Jurkat, Clone E6-1 (cell line): ENCODE data around the gene CHP2. TPM values are rescaled to one million over a fixed set of nuclear protein-coding genes. Genes with fewer than 3 reads are reported as not detected.
"Not testable (repeated sequence)": the region's sequence is repeated elsewhere in the genome, so short reads cannot be mapped to it uniquely, and the experiment has no call there.

Experiments used
- DNase-seq: peaks from one replicate; pipeline ENCODE4 v3.0.0-alpha.2; 2011; ENCODE audit warnings: low read depth, low spot score
- H3K4me3 ChIP-seq: 2 replicates; pipeline ENCODE4 v1.5.1; 2011; ENCODE audit warnings: mild to moderate bottlenecking, low read length, control low read depth, moderate library complexity
- polyA plus RNA-seq: library from polyadenylated mRNA; unstranded; fragments of >200 nt; gene quantifications from one replicate; pipeline ENCODE4 v1.2.1, GENCODE V29; 2012; ENCODE audit warnings: missing spikeins; ENCODE audit not compliant: insufficient read length, insufficient read depth

The CHP2 gene
- not detected for polyA plus RNA-seq

GRCh38 chr16:23754594-23755483, at the start of gene CHP2:
TSS of gene CHP2 (plus strand) at chr16:23755026. CDS start at chr16:23755050, 24 bp downstream.
- no peak for DNase-seq
- no peak within 1 kb of the TSS for H3K4me3 ChIP-seq

- DNase-seq: no peak
- no peak overlapping the region for H3K4me3 ChIP-seq
Measured at GRCh38 chr16:23705517-23705902, 49.3 kb upstream of the CHP2 start.

- no peak for DNase-seq
- H3K4me3 ChIP-seq: no peak overlapping the region
Measured at GRCh38 chr16:23706439-23706838, 48.4 kb upstream of the CHP2 start.

GRCh38 chr16:23709536-23709935, 45.3 kb upstream of the CHP2 start:
- no peak overlapping the region for H3K4me3 ChIP-seq
- DNase-seq: no peak

- no peak overlapping the region for H3K4me3 ChIP-seq
- DNase-seq: no peak
Measured at GRCh38 chr16:23710008-23710407, 44.8 kb upstream of the CHP2 start.

GRCh38 chr16:23710504-23710903, 44.3 kb upstream of the CHP2 start:
- DNase-seq: no peak
- no peak overlapping the region for H3K4me3 ChIP-seq

GRCh38 chr16:23711785-23712184, 43.0 kb upstream of the CHP2 start:
- no peak for DNase-seq
- H3K4me3 ChIP-seq: no peak overlapping the region

GRCh38 chr16:23712976-23713375, 41.9 kb upstream of the CHP2 start, which contains the start of gene ERN2:
TSS of gene ERN2 (minus strand) at chr16:23713222. CDS start at chr16:23713187, 35 bp downstream.
- no peak for DNase-seq
- no peak within 1 kb of the TSS for H3K4me3 ChIP-seq

- DNase-seq: no peak
Measured at GRCh38 chr16:23716484-23716883, 38.3 kb upstream of the CHP2 start.

GRCh38 chr16:23722613-23723240, 32.1 kb upstream of the CHP2 start:
- H3K4me3 ChIP-seq, DNase-seq: not testable (repeated sequence)

More at GRCh38 chr16:23716484-23716883, 38.3 kb upstream of the CHP2 start:
- H3K4me3 ChIP-seq: no peak overlapping the region

- DNase-seq: no peak
- H3K4me3 ChIP-seq: no peak overlapping the region
Measured at GRCh38 chr16:23724096-23724784, 30.6 kb upstream of the CHP2 start.

- no peak for DNase-seq
- no peak overlapping the region for H3K4me3 ChIP-seq
Measured at GRCh38 chr16:23724785-23725131, 30.1 kb upstream of the CHP2 start.

GRCh38 chr16:23726710-23727109, 28.1 kb upstream of the CHP2 start:
- no peak for DNase-seq
- H3K4me3 ChIP-seq: no peak overlapping the region

GRCh38 chr16:23728112-23728477, 26.7 kb upstream of the CHP2 start:
- no peak overlapping the region for H3K4me3 ChIP-seq
- DNase-seq: no peak

GRCh38 chr16:23729503-23730424, 25.1 kb upstream of the CHP2 start:
- no peak for DNase-seq
- no peak overlapping the region for H3K4me3 ChIP-seq

GRCh38 chr16:23734176-23734893, 20.5 kb upstream of the CHP2 start:
- H3K4me3 ChIP-seq: no peak overlapping the region
- DNase-seq: no peak

GRCh38 chr16:23737423-23738028, 17.3 kb upstream of the CHP2 start:
- H3K4me3 ChIP-seq, DNase-seq: not testable (repeated sequence)

- no peak for DNase-seq
- H3K4me3 ChIP-seq: no peak overlapping the region
Measured at GRCh38 chr16:23739516-23739915, 15.3 kb upstream of the CHP2 start.
